Mesodermal cell (in vitro differentiated cells): ENCODE results near the gene PTP4A2.

Experiments used
- H3K27ac ChIP-seq: 2 replicates; pipeline ENCODE4 v1.7.0; 2013; ENCODE audit warnings: mild to moderate bottlenecking, low read depth, low read length, moderate library complexity; ENCODE audit not compliant: severe bottlenecking
- H3K36me3 ChIP-seq: 2 replicates; pipeline ENCODE4 v1.7.1; 2013; ENCODE audit warnings: mild to moderate bottlenecking, low read length, moderate library complexity; ENCODE audit not compliant: control insufficient read depth, insufficient read depth
- H3K4me1 ChIP-seq: one replicate; pipeline ENCODE4 v1.7.1; 2013; ENCODE audit warnings: mild to moderate bottlenecking, low read length; ENCODE audit not compliant: insufficient read depth, control insufficient read depth, poor library complexity, severe bottlenecking
- H3K4me3 ChIP-seq: 2 replicates; pipeline ENCODE4 v1.7.0; 2013; ENCODE audit warnings: low read length, control low read depth, mild to moderate bottlenecking; ENCODE audit not compliant: insufficient read depth, poor library complexity, severe bottlenecking; ENCODE audit errors: extremely low read depth
- H3K9me3 ChIP-seq: 2 replicates; pipeline ENCODE4 v1.7.1; 2013; ENCODE audit warnings: mild to moderate bottlenecking, low read length, moderate library complexity; ENCODE audit not compliant: control insufficient read depth
- WGBS, 2 experiments: methylation state at CpG; one replicate each; pipeline ENCODE4 v1.1.5; 2013; ENCODE audit warnings: missing lambda C conversion rate in 2 of 2; ENCODE audit not compliant: insufficient coverage in 2 of 2; 5-methylcytosine and 5-hydroxymethylcytosine counted together

The PTP4A2 gene

GRCh38 chr1:31880957-31881687, 57.0 kb downstream of the PTP4A2 start:
- Histone ChIP-seq H3K27ac (no peak overlapping the region), H3K4me3 (no peak overlapping the region), H3K9me3 (no peaks in the 10 kb centered on the region), H3K4me1 (no peaks in the 10 kb centered on the region), H3K36me3 (no peaks in the 10 kb centered on the region)
- 72 to 81% methylated on average over 3 to 5 of the region's 8 CpGs for WGBS, 2 experiments

- H3K27ac ChIP-seq = no peak overlapping the region
- WGBS, 2 experiments = 55 to 81% methylated on average over 1 to 2 of the region's 4 CpGs
Measured at GRCh38 chr1:31879981-31880608, 58.1 kb downstream of the PTP4A2 start.

DNA sequence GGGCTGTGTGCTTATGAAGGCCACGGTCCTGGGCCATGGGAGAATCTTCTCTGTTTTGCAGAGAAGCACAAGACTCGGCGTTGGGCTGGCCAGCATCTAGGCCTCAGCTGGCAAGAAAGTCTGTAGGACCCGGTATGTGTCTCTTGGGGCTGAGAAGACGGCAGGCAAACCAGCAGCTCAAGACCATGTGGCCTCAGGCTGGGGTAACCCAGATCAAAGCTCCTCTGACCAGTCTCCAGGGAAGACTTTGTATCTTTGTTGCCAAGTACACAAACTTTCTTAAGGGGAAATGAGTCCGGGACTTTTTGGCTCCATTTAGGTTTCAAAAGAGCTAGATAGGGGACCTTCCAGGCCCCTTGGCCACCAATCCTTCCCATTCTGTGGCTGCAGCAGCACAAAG, 60.1 kb downstream of the PTP4A2 start:
- H3K4me3 ChIP-seq = no peak overlapping the region
- no peaks in the 10 kb centered on the region for H3K36me3 ChIP-seq
- H3K4me1 ChIP-seq = no peaks in the 10 kb centered on the region
- 93 to 96% methylated on average over 6 of the region's 6 CpGs for WGBS, 2 experiments
- H3K9me3 ChIP-seq = no peaks in the 10 kb centered on the region
- H3K27ac ChIP-seq = no peak overlapping the region

More at GRCh38 chr1:31879981-31880608, 58.1 kb downstream of the PTP4A2 start:
- Histone ChIP-seq H3K36me3 (no peaks in the 10 kb centered on the region), H3K4me1 (no peaks in the 10 kb centered on the region), H3K4me3 (no peak overlapping the region), H3K9me3 (no peaks in the 10 kb centered on the region)

GRCh38 chr1:31877544-31877943, 60.6 kb downstream of the PTP4A2 start:
- no peaks in the 10 kb centered on the region for H3K36me3 ChIP-seq
- no peaks in the 10 kb centered on the region for H3K4me1 ChIP-seq
- no peak overlapping the region for H3K27ac ChIP-seq
- H3K4me3 ChIP-seq = no peak overlapping the region
- no peaks in the 10 kb centered on the region for H3K9me3 ChIP-seq
- 47 to 73% methylated on average over 2 of the region's 4 CpGs for WGBS, 2 experiments

DNA sequence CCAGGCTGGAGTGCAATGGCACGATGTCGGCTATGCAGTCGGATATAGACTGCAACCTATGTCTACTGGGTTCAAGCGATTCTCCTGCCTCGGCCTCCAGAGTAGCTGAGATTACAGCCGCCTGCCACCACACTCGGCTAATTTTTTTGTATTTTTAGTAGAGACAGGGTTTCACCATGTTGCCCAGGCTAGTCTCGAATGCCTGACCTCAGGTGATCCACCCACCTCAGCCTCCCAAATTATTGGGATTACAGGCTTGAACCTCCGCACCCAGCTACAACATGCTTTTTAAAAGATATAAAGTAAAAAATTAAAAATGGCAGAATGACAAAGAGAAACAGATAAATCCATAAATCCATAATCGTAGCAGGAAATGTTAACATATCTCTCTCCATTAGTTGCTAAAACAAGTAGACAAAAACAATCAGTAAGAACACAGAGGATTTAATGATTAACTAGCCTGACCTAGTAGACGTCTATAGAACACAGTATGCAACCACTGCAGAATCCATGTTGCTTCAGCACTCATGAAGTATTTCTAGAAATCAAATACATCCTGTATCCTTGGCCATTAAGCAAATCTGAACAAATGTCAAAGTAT, 62.4 kb downstream of the PTP4A2 start:
- 95 to 98% methylated on average over 7 to 8 of the region's 11 CpGs for WGBS, 2 experiments
- Histone ChIP-seq H3K27ac (no peak overlapping the region), H3K4me3 (no peak overlapping the region), H3K36me3 (no peaks in the 10 kb centered on the region), H3K4me1 (no peaks in the 10 kb centered on the region), H3K9me3 (no peaks in the 10 kb centered on the region)

- Histone ChIP-seq H3K4me1 (no peaks in the 10 kb centered on the region), H3K27ac (no peak overlapping the region), H3K36me3 (no peaks in the 10 kb centered on the region), H3K4me3 (no peak overlapping the region), H3K9me3 (no peaks in the 10 kb centered on the region)
- 100% methylated on average over 1 of the region's 3 CpGs for WGBS, 2 experiments
Measured at GRCh38 chr1:31874942-31875341, 63.2 kb downstream of the PTP4A2 start.

DNA sequence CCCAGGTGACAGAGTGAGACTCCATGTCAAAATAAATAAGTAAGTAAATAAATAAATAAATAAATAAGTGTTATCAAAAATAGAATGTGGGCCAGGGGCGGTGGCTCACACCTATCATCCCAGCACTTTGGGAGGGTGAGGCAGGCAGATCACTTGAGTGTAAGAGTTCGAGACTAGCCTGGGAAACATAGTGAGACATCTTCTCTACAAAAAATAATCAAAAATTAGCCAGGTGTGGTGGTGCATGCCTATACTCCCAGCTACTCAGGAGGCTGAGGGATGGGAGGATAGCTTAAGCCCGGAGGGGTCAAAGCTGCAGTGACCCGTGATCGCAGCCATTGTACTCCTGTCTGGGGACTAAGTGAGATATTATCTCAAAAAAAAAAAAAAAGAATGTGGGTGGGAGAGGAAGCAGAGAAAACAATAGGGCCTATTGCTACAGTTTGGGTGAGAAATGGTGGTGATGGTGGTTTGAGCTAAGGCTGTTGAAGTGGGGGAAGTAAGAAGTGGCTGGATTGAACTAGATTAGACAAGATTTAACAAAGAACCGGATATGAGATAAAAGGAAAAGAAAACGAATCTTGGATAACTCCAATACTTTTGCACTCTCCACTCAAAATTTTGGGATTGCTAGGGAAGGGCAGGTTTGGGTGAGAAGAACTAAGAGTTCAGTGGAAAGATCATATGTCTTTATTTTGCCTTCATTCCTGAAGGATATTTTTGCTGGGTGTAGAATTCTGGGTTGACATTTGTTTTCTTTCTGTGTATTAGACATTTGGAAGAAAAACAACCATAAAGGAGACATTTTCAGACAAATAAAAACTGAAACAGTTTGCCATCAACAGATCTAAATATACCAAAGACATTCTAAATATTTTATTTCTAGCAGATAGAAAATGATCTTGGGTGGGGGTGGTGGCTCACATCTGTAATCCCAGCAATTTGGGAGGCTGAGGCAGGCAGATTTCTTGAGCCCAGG, 65.2 kb downstream of the PTP4A2 start:
- Histone ChIP-seq H3K36me3 (no peaks in the 10 kb centered on the region), H3K27ac (no peak overlapping the region), H3K9me3 (no peaks in the 10 kb centered on the region), H3K4me3 (no peak overlapping the region), H3K4me1 (no peaks in the 10 kb centered on the region)
- 77 to 100% methylated on average over 1 to 3 of the region's 7 CpGs for WGBS, 2 experiments

DNA sequence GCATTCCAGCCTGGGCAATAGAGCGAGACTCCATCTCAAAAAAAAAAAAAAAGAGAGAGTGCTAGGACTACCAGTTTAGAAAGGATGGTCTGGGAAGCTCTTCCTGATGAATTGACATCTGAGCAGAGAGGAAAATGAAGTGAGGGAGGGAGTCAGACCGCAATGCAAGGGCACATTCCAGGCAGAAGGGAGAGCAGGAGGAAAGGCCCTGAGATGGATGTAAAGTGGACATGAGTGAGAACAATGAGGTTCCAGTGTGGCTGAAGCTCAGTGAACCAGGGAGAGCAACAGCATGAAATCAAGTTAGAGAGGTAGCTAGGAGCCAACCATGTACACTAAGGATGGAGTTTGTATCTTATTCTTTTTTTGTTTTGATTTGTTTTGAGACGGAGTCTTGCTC, 66.5 kb downstream of the PTP4A2 start:
- Histone ChIP-seq H3K36me3 (no peaks in the 10 kb centered on the region), H3K27ac (no peak overlapping the region), H3K4me1 (no peaks in the 10 kb centered on the region), H3K9me3 (no peaks in the 10 kb centered on the region), H3K4me3 (no peak overlapping the region)
- 90 to 91% methylated on average over 2 of the region's 3 CpGs for WGBS, 2 experiments

- WGBS, 2 experiments = 88 to 93% methylated on average over 5 of the region's 7 CpGs
- Histone ChIP-seq H3K4me3 (no peak overlapping the region), H3K27ac (no peak overlapping the region), H3K4me1 (no peaks in the 10 kb centered on the region), H3K36me3 (no peaks in the 10 kb centered on the region), H3K9me3 (no peaks in the 10 kb centered on the region)
Measured at GRCh38 chr1:31870086-31870736, 68.0 kb downstream of the PTP4A2 start.

DNA sequence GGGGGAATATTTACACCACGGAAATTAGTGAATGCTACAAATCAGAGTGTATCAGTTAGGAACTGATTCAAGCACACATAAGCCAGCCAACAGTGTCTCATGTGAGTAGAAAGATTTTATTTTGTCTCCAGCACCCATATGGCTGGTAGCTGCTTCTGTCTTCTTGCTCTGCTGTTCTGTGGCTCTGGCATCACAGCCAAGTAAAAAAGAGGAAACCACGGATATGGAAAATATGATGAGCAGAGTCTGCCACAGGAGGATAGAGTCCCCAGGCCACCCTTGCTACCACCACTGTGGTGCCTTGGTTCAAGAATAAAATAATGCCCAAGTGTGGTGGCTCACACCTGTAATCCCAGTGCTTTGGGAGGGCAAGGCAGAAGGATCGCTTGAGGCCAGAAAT, 68.7 kb downstream of the PTP4A2 start:
- H3K36me3 ChIP-seq = no peaks in the 10 kb centered on the region
- WGBS, 2 experiments = 94% methylated on average over 2 of the region's 3 CpGs

More for the DNA sequence above, 68.7 kb downstream of the PTP4A2 start:
- H3K27ac ChIP-seq = no peak overlapping the region
- no peak overlapping the region for H3K4me3 ChIP-seq
- H3K4me1 ChIP-seq = no peaks in the 10 kb centered on the region
- H3K9me3 ChIP-seq = no peaks in the 10 kb centered on the region
